Endodermal cell (in vitro differentiated cells): ENCODE results near the gene KLHL26. TPM values are rescaled to one million over a fixed set of nuclear protein-coding genes. Genes with fewer than 3 reads are reported as not detected.
A peak's percentile ranks its signal among the peaks of the same experiment; 100 is the strongest.

Experiments
- DNase-seq: peaks from one replicate; pipeline ENCODE4 v3.0.0-alpha.2; 2017
- H3K27ac ChIP-seq: 2 replicates; pipeline ENCODE4 v1.5.1; 2013; ENCODE audit warnings: mild to moderate bottlenecking, low read depth, low read length, moderate library complexity
- H3K27me3 ChIP-seq: 2 replicates; pipeline ENCODE4 v1.6.1; 2013; ENCODE audit warnings: mild to moderate bottlenecking, low read length, moderate library complexity; ENCODE audit not compliant: insufficient read depth, control insufficient read depth, poor library complexity, severe bottlenecking
- H3K36me3 ChIP-seq: 2 replicates; pipeline ENCODE4 v1.7.0; 2013; ENCODE audit warnings: mild to moderate bottlenecking, low read length, moderate library complexity; ENCODE audit not compliant: control insufficient read depth, insufficient read depth
- H3K4me1 ChIP-seq: one replicate; pipeline ENCODE4 v1.7.0; 2013; ENCODE audit warnings: low read length; ENCODE audit not compliant: control insufficient read depth, insufficient read depth
- H3K4me3 ChIP-seq: 2 replicates; pipeline ENCODE4 v1.5.1; 2013; ENCODE audit warnings: mild to moderate bottlenecking, low read length, moderate library complexity
- H3K9ac ChIP-seq: 2 replicates; pipeline ENCODE4 v1.6.1; 2013; ENCODE audit warnings: mild to moderate bottlenecking, low read length, moderate library complexity; ENCODE audit not compliant: poor library complexity, severe bottlenecking; ENCODE audit errors: extremely low read depth
- H3K9me3 ChIP-seq: 2 replicates; pipeline ENCODE4 v1.6.1; 2013; ENCODE audit warnings: mild to moderate bottlenecking, low read length, moderate library complexity; ENCODE audit not compliant: control insufficient read depth
- H3K27ac Mint-ChIP-seq: 2 replicates; pipeline ENCODE4 v1.8.0; 2020; ENCODE audit warnings: mixed read lengths
- H3K27me3 Mint-ChIP-seq: 2 replicates; pipeline ENCODE4 v1.8.0; 2021; ENCODE audit warnings: mild to moderate bottlenecking, mixed read lengths; ENCODE audit not compliant: insufficient read depth
- H3K36me3 Mint-ChIP-seq: 2 replicates; pipeline ENCODE4 v1.8.0; 2020; ENCODE audit warnings: low read depth, mixed read lengths
- H3K4me1 Mint-ChIP-seq: 2 replicates; pipeline ENCODE4 v1.8.0; 2020; ENCODE audit warnings: mixed read lengths
- H3K4me3 Mint-ChIP-seq: 2 replicates; pipeline ENCODE4 v1.8.0; 2020; ENCODE audit warnings: mild to moderate bottlenecking, moderate library complexity, mixed read lengths
- H3K9me3 Mint-ChIP-seq: 2 replicates; pipeline ENCODE4 v1.8.0; 2020; ENCODE audit warnings: mild to moderate bottlenecking, mixed read lengths
- WGBS, 2 experiments: methylation state at CpG; one replicate each; pipeline versions ENCODE4 v1.1.5 to v1.1.7; 2013; ENCODE audit warnings: missing lambda C conversion rate in 2 of 2, mixed read lengths in 1 of 2; ENCODE audit not compliant: insufficient coverage in 1 of 2, insufficient read length in 1 of 2; 5-methylcytosine and 5-hydroxymethylcytosine counted together
- total RNA-seq, 2 donors: library from RNA; stranded (reverse); fragmentation: NEBNext Ultra II Directional in 1 of 2; extraction: Animal tissue kit (Norgen Biotek cat#: 25700) in 1 of 2; gene quantifications; 2 replicates in 1 of 2; 3 replicates in 1 of 2; pipeline ENCODE4 v1.2.1, GENCODE V29; 2021
- TF ChIP-seq, protein P1 (sequence below): fragments of 200-600 bp; sonication (generic); conservative IDR thresholded peaks from 2 replicates; pipeline ENCODE4 v1.5.0; 2021; ENCODE audit warnings: antibody characterized with exemption, mild to moderate bottlenecking

Gene KLHL26
- total RNA-seq, 2 donors from 2014 or later: 9.4 to 11.2 TPM

DNA sequence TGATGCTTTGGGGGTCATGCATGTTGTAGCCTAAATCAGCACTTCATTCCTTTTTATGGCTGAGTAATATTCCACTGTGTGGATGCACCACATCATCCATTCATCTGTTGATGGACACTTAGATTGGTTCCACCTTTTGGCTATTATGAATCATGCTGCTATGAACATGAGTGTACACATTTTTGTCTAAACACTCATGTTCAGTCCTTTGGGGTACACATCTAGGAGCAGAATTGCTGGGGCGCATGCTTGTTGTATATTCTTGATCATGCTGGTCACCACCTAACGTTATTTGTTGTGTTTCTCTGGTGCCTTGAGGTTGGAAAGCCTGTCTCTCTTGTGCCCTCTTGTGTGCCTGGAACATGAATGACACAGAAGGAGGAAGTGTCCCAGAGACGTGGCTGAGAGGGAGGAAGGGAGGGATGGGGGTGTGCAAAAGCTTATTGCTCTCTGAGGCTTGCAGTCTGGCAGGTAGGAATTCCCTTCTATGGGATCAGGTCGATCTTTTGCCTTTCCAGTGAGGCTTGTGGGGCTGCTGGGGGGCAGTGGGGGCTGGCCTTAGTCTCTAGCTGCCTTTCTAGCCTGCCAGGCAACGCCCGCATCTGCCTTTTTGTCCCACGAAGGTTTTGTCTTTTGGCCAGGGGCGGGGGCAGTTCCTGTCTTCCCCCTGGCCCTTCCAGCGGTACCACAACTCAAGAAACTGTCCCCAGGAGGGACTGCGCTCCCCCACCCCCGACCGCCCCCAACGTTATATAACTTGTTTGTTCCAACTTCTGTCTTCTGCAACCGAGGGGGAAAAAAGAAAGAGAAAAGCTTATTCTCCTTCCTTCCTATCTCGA lies 7.6 kb downstream of the KLHL26 start:
- 70 to 83% methylated on average over 6 to 15 of the region's 15 CpGs for WGBS, 2 experiments
- H3K27me3 Mint-ChIP-seq: no peaks in the 10 kb centered on the region
- peaks cover 16% of the 10 kb centered on the region for H3K4me1 Mint-ChIP-seq
- no peak overlapping the region for H3K4me3 Mint-ChIP-seq
- DNase-seq: no peak
- peaks cover 4% of the 10 kb centered on the region for H3K4me1 ChIP-seq
- no peak overlapping the region for H3K4me3 ChIP-seq
- TF ChIP-seq, protein P1, sequence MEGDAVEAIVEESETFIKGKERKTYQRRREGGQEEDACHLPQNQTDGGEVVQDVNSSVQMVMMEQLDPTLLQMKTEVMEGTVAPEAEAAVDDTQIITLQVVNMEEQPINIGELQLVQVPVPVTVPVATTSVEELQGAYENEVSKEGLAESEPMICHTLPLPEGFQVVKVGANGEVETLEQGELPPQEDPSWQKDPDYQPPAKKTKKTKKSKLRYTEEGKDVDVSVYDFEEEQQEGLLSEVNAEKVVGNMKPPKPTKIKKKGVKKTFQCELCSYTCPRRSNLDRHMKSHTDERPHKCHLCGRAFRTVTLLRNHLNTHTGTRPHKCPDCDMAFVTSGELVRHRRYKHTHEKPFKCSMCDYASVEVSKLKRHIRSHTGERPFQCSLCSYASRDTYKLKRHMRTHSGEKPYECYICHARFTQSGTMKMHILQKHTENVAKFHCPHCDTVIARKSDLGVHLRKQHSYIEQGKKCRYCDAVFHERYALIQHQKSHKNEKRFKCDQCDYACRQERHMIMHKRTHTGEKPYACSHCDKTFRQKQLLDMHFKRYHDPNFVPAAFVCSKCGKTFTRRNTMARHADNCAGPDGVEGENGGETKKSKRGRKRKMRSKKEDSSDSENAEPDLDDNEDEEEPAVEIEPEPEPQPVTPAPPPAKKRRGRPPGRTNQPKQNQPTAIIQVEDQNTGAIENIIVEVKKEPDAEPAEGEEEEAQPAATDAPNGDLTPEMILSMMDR: peak; percentile 32
- peaks cover 2% of the 10 kb centered on the region for H3K36me3 Mint-ChIP-seq
- H3K9me3 ChIP-seq: no peaks in the 10 kb centered on the region
- no peak overlapping the region for H3K27ac Mint-ChIP-seq
- H3K9me3 Mint-ChIP-seq: no peaks in the 10 kb centered on the region
- no peaks in the 10 kb centered on the region for H3K27me3 ChIP-seq
- H3K27ac ChIP-seq: no peak overlapping the region
- H3K36me3 ChIP-seq: no peaks in the 10 kb centered on the region
- H3K9ac ChIP-seq: no peak overlapping the region

- 88 to 92% methylated on average over 8 to 13 of the region's 13 CpGs for WGBS, 2 experiments
- H3K9me3 Mint-ChIP-seq: no peaks in the 10 kb centered on the region
These were observed 8.2 kb downstream of the KLHL26 start for GRCh38 chr19:18645035-18645511.

GRCh38 chr19:18646535-18647370 lies 9.9 kb downstream of the KLHL26 start:
- DNase-seq: no peak

More at GRCh38 chr19:18645035-18645511, 8.2 kb downstream of the KLHL26 start:
- TF ChIP-seq, protein P1: no peak
- H3K36me3 ChIP-seq: no peaks in the 10 kb centered on the region
- H3K9ac ChIP-seq: no peak overlapping the region
- H3K27ac ChIP-seq: no peak overlapping the region
- peaks cover 2% of the 10 kb centered on the region for H3K36me3 Mint-ChIP-seq
- H3K4me3 ChIP-seq: no peak overlapping the region
- H3K4me1 ChIP-seq: peaks cover 10% of the 10 kb centered on the region
- H3K27me3 Mint-ChIP-seq: no peaks in the 10 kb centered on the region
- no peak overlapping the region for H3K27ac Mint-ChIP-seq
- DNase-seq: no peak
- H3K27me3 ChIP-seq: no peaks in the 10 kb centered on the region
- H3K4me1 Mint-ChIP-seq: peaks cover 22% of the 10 kb centered on the region
- no peak overlapping the region for H3K4me3 Mint-ChIP-seq
- H3K9me3 ChIP-seq: no peaks in the 10 kb centered on the region

More at GRCh38 chr19:18646535-18647370, 9.9 kb downstream of the KLHL26 start:
- peaks cover 3% of the 10 kb centered on the region for H3K36me3 Mint-ChIP-seq
- Histone ChIP-seq H3K27me3 (no peaks in the 10 kb centered on the region), H3K27ac (no peak overlapping the region), H3K9ac (no peak overlapping the region), H3K4me1 (peaks cover 23% of the 10 kb centered on the region), H3K9me3 (no peaks in the 10 kb centered on the region), H3K36me3 (no peaks in the 10 kb centered on the region), H3K4me3 (no peak overlapping the region)
- H3K9me3 Mint-ChIP-seq: no peaks in the 10 kb centered on the region
- no peak overlapping the region for H3K4me3 Mint-ChIP-seq
- TF ChIP-seq, protein P1: no peak
- no peaks in the 10 kb centered on the region for H3K27me3 Mint-ChIP-seq
- peaks cover 36% of the 10 kb centered on the region for H3K4me1 Mint-ChIP-seq
- 85 to 87% methylated on average over 19 to 34 of the region's 34 CpGs for WGBS, 2 experiments
- H3K27ac Mint-ChIP-seq: no peak overlapping the region
